Mammary epithelial cell (primary cell): ENCODE results near the gene ABCC4.

ENCODE experiments used
- CTCF ChIP-seq, 2 donors: IDR thresholded peaks in 1 of 2; conservative IDR thresholded peaks in 1 of 2; 2 replicates each; pipeline ENCODE4 v1.5.1; 2011 to 2012; ENCODE audit warnings: inconsistent platforms in 2 of 2, low read length in 2 of 2, mild to moderate bottlenecking in 2 of 2, control low read depth in 1 of 2, low read depth in 1 of 2; ENCODE audit not compliant: insufficient read depth in 1 of 2; ENCODE audit errors: extremely low read depth in 1 of 2
- EZH2 ChIP-seq: IDR thresholded peaks from 2 replicates; pipeline ENCODE4 v1.6.1; 2012; ENCODE audit warnings: low read length, inconsistent platforms, borderline replicate concordance

GRCh38 chr13:95159458-95159857 is 141.8 kb downstream of the ABCC4 start:
- TF ChIP-seq CTCF (conservative IDR thresholded peaks at IDR 0.05 in 1 of 2, IDR thresholded peaks at IDR 0.05 in 1 of 2; ENCODE audit: extremely low read depth in 1 of 2, insufficient read depth in 1 of 2, low read depth in 1 of 2, low read length in 2 of 2) = no peak
- no peak for TF ChIP-seq EZH2
